HepG2 (cell line): ENCODE results near the gene HADHA. TPM values are rescaled to one million over a fixed set of nuclear protein-coding genes. Genes with fewer than 3 reads are reported as not detected.

Experiments
- AKAP8 ChIP-seq: sonication (generic); formaldehyde crosslinking; IDR thresholded peaks from 2 replicates; pipeline ENCODE4 v1.5.1; 2020; ENCODE audit warnings: mild to moderate bottlenecking, missing genetic modification reagents
- CBFB ChIP-seq: sonication (generic); formaldehyde crosslinking; IDR thresholded peaks from 2 replicates; pipeline ENCODE4 v1.4.0; 2020; ENCODE audit warnings: missing genetic modification reagents
- HNRNPUL1 ChIP-seq: fragments of 200-400 bp; formaldehyde crosslinking; IDR thresholded peaks from 2 replicates; pipeline ENCODE4 v1.6.1; 2017; ENCODE audit warnings: low read depth, mild to moderate bottlenecking, low read length, moderate library complexity
- HOXA3 ChIP-seq: sonication (generic); formaldehyde crosslinking; IDR thresholded peaks from 2 replicates; pipeline ENCODE4 v1.5.0; 2020; ENCODE audit warnings: missing genetic modification reagents
- KDM5B ChIP-seq: sonication (generic); formaldehyde crosslinking; IDR thresholded peaks from 2 replicates; pipeline ENCODE4 v1.4.0; 2020; ENCODE audit warnings: missing genetic modification reagents, mild to moderate bottlenecking, borderline replicate concordance
- MAF1 ChIP-seq: sonication (generic); formaldehyde crosslinking; IDR thresholded peaks from 2 replicates; pipeline ENCODE4 v1.5.0; 2020; ENCODE audit warnings: missing genetic modification reagents, borderline replicate concordance
- NR2F2 ChIP-seq: IDR thresholded peaks from 2 replicates; pipeline ENCODE4 v1.6.1; 2012; ENCODE audit warnings: low read depth, inconsistent platforms, borderline replicate concordance
- PITX1 ChIP-seq: sonication (generic); formaldehyde crosslinking; IDR thresholded peaks from 2 replicates; pipeline ENCODE4 v1.5.1; 2020; ENCODE audit warnings: mild to moderate bottlenecking, missing genetic modification reagents
- REPIN1 ChIP-seq: sonication (generic); formaldehyde crosslinking; IDR thresholded peaks from 2 replicates; pipeline ENCODE4 v1.8.0; 2022; ENCODE audit warnings: missing genetic modification reagents, low read depth, mild to moderate bottlenecking, borderline replicate concordance
- RFX1 ChIP-seq: fragments of 450-650 bp; IDR thresholded peaks from 2 replicates; pipeline ENCODE4 v1.6.1; 2017
- SIX1 ChIP-seq: sonication (generic); formaldehyde crosslinking; IDR thresholded peaks from 2 replicates; pipeline ENCODE4 v1.4.0; 2020; ENCODE audit warnings: missing genetic modification reagents, borderline replicate concordance
- SMAD1 ChIP-seq: sonication (generic); formaldehyde crosslinking; IDR thresholded peaks from 2 replicates; pipeline ENCODE4 v1.4.0; 2020; ENCODE audit warnings: missing genetic modification reagents, low read depth, mild to moderate bottlenecking, borderline replicate concordance
- SMYD3 ChIP-seq: sonication (generic); formaldehyde crosslinking; IDR thresholded peaks from 2 replicates; pipeline ENCODE4 v1.8.1; 2023; ENCODE audit warnings: mild to moderate bottlenecking, missing genetic modification reagents
- SP5 ChIP-seq: IDR thresholded peaks from 2 replicates; pipeline ENCODE4 v1.6.1; 2016; ENCODE audit warnings: low read depth, borderline replicate concordance
- TOPORS ChIP-seq: sonication (generic); formaldehyde crosslinking; IDR thresholded peaks from 2 replicates; pipeline ENCODE4 v1.8.0; 2023; ENCODE audit warnings: mild to moderate bottlenecking, missing genetic modification reagents
- ZBTB1 ChIP-seq: sonication (generic); formaldehyde crosslinking; IDR thresholded peaks from 2 replicates; pipeline ENCODE4 v1.4.0; 2020; ENCODE audit warnings: missing genetic modification reagents, borderline replicate concordance
- ZBTB42 ChIP-seq: sonication (generic); formaldehyde crosslinking; IDR thresholded peaks from 2 replicates; pipeline ENCODE4 v1.5.0; 2020; ENCODE audit warnings: mild to moderate bottlenecking, missing genetic modification reagents
- ZNF557 ChIP-seq: sonication (generic); formaldehyde crosslinking; IDR thresholded peaks from 2 replicates; pipeline ENCODE4 v1.4.0; 2020; ENCODE audit warnings: missing genetic modification reagents
- ZNF572 ChIP-seq: sonication (generic); formaldehyde crosslinking; IDR thresholded peaks from 2 replicates; pipeline ENCODE4 v1.5.1; 2020; ENCODE audit warnings: mild to moderate bottlenecking, missing genetic modification reagents
- ZNF772 ChIP-seq: sonication (generic); formaldehyde crosslinking; IDR thresholded peaks from 2 replicates; pipeline ENCODE4 v1.5.0; 2020; ENCODE audit warnings: mild to moderate bottlenecking, missing genetic modification reagents
- ZNF773 ChIP-seq: sonication (generic); formaldehyde crosslinking; IDR thresholded peaks from 2 replicates; pipeline ENCODE4 v1.4.0; 2020; ENCODE audit warnings: missing genetic modification reagents, borderline replicate concordance
- polyA plus RNA-seq, 8 experiments: library from polyadenylated mRNA; depleted of rRNA in 3 of 8; stranded (reverse) in 7 of 8; unstranded in 1 of 8; fragments of >200 nt; fragmentation: Illumina TruSeq in 4 of 8; extraction: Trizol in 4 of 8; gene quantifications; 2 replicates each; pipeline versions ENCODE4 v1.2.1 to v1.2.3, GENCODE V29; 2011 to 2016; ENCODE audit warnings: low read depth in 4 of 8, missing spikeins in 1 of 8, mixed read lengths in 1 of 8; ENCODE audit not compliant: insufficient read depth in 1 of 8
- total RNA-seq, 5 experiments: library from RNA; depleted of rRNA; stranded (reverse); fragments of >200 nt; fragmentation: Illumina TruSeq; extraction: Trizol; gene quantifications; 2 replicates each; pipeline ENCODE4 v1.2.3, GENCODE V29; 2016; ENCODE audit warnings: low read depth in 1 of 5
- TF ChIP-seq, protein P1 (sequence below): sonication (generic); formaldehyde crosslinking; IDR thresholded peaks from 2 replicates; pipeline ENCODE4 v1.5.0; 2020; ENCODE audit warnings: mild to moderate bottlenecking, missing genetic modification reagents
- TF ChIP-seq, protein P2 (sequence below): sonication (generic); formaldehyde crosslinking; IDR thresholded peaks from 2 replicates; pipeline ENCODE4 v1.4.0; 2020; ENCODE audit warnings: missing genetic modification reagents, low read depth, mild to moderate bottlenecking, borderline replicate concordance
- TF ChIP-seq, protein P3 (sequence below): sonication (generic); formaldehyde crosslinking; IDR thresholded peaks from 2 replicates; pipeline ENCODE4 v1.9.0; 2022; ENCODE audit warnings: missing genetic modification reagents, mild to moderate bottlenecking, borderline replicate concordance

Gene HADHA
- total and polyA plus RNA-seq, 2 of the 13 experiments (the other 11 are each of a cell fraction or from before 2014, with no cell fraction given): 102 to 270 TPM

DNA sequence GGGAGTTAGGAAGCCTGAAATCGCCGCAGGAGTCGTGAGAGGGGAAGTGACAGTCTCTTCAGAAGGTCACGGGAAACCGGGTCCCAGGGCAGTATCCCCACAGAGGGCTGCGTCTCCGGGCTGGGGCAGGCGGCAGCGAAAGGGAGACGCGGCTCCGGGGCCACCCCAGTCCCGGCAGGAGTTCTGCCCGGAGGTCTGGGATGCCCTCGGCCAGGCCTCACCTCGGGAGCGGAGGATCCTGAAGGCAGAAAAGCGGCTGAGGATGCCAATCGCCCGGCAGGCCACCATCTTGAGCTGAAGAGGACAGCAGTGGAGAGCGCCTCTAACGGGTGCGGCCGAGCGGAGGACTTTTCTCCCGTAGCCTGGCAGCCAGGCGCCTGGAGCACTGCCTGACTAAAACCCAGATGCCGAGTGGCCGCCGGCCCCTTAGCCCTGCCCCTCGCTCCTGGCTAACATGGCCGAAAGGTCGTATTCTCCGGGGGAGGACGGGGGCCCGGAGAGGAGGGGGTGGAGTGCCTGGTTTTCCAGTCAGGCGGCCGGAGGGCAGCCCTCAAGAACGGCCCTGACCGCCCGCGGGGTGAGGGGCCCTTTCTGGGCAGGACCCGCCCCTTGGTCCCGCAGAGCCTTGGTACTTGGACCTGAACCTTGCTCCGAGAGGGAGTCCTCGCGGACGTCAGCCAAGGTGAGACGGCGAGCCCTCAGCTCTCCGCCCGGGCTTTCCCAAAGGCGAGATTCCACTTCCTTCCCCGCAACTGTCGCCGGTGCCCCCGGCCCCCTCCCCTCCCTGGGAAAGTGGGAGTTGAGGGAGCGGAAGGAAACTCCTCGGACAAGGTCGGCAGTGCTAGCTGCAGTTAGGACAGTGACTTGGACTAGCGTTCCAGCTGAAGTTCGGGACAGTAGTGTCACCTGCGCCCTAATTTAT lies at the start of gene HADHA, which contains the start of gene HADHB (continued):
- peak; percentile 45; the same call in 1 of the 2 replicates for TF ChIP-seq NR2F2
- 0 out of 2 replicates have a peak, but pooled peaks have one; percentile 11 for TF ChIP-seq ZNF772 (CRISPR knock-in tag)
- TF ChIP-seq CBFB (CRISPR knock-in tag): peak; percentile 86
- peak; percentile 91 for TF ChIP-seq SP5 (CRISPR knock-in tag)
- TF ChIP-seq RFX1: no peak
- TF ChIP-seq, protein P1, sequence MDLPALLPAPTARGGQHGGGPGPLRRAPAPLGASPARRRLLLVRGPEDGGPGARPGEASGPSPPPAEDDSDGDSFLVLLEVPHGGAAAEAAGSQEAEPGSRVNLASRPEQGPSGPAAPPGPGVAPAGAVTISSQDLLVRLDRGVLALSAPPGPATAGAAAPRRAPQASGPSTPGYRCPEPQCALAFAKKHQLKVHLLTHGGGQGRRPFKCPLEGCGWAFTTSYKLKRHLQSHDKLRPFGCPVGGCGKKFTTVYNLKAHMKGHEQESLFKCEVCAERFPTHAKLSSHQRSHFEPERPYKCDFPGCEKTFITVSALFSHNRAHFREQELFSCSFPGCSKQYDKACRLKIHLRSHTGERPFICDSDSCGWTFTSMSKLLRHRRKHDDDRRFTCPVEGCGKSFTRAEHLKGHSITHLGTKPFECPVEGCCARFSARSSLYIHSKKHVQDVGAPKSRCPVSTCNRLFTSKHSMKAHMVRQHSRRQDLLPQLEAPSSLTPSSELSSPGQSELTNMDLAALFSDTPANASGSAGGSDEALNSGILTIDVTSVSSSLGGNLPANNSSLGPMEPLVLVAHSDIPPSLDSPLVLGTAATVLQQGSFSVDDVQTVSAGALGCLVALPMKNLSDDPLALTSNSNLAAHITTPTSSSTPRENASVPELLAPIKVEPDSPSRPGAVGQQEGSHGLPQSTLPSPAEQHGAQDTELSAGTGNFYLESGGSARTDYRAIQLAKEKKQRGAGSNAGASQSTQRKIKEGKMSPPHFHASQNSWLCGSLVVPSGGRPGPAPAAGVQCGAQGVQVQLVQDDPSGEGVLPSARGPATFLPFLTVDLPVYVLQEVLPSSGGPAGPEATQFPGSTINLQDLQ (CRISPR knock-in tag): 0 out of 2 replicates have a peak, but pooled peaks have one; percentile 52
- peak; percentile 28; the same call in 1 of the 2 replicates for TF ChIP-seq ZNF773 (CRISPR knock-in tag)
- peak; percentile 33; the same call in 1 of the 2 replicates for TF ChIP-seq ZBTB1 (CRISPR knock-in tag)
- peak; percentile 83 for TF ChIP-seq HOXA3 (CRISPR knock-in tag)
- peak; percentile 89; the same call in 1 of the 2 replicates for TF ChIP-seq PITX1
- no peak; the same call in 1 of the 2 replicates for TF ChIP-seq ZNF557 (CRISPR knock-in tag)
- no peak; the same call in 1 of the 2 replicates for TF ChIP-seq TOPORS
- TF ChIP-seq REPIN1 (CRISPR knock-in tag): no peak; the same call in 1 of the 2 replicates
- TF ChIP-seq MAF1 (CRISPR knock-in tag): 0 out of 2 replicates have a peak, but pooled peaks have one; percentile 68
- TF ChIP-seq, protein P2, sequence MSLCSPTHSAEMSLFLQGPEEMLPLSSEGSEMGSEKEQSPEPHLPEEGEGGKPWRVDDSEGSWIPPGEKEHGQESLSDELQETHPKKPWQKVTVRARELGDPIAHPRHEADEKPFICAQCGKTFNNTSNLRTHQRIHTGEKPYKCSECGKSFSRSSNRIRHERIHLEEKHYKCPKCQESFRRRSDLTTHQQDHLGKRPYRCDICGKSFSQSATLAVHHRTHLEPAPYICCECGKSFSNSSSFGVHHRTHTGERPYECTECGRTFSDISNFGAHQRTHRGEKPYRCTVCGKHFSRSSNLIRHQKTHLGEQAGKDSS (CRISPR knock-in tag): peak; percentile 78; the same call in 1 of the 2 replicates
- no peak; the same call in 1 of the 2 replicates for TF ChIP-seq SMYD3 (CRISPR knock-in tag)
- TF ChIP-seq, protein P3, sequence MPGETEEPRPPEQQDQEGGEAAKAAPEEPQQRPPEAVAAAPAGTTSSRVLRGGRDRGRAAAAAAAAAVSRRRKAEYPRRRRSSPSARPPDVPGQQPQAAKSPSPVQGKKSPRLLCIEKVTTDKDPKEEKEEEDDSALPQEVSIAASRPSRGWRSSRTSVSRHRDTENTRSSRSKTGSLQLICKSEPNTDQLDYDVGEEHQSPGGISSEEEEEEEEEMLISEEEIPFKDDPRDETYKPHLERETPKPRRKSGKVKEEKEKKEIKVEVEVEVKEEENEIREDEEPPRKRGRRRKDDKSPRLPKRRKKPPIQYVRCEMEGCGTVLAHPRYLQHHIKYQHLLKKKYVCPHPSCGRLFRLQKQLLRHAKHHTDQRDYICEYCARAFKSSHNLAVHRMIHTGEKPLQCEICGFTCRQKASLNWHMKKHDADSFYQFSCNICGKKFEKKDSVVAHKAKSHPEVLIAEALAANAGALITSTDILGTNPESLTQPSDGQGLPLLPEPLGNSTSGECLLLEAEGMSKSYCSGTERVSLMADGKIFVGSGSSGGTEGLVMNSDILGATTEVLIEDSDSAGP (CRISPR knock-in tag): peak; percentile 94
- TF ChIP-seq SIX1 (CRISPR knock-in tag): no peak; the same call in 1 of the 2 replicates
- peak; percentile 75; the same call in 1 of the 2 replicates for TF ChIP-seq SMAD1 (CRISPR knock-in tag)
- no peak for TF ChIP-seq HNRNPUL1
- 0 out of 2 replicates have a peak, but pooled peaks have one; percentile 48 for TF ChIP-seq ZBTB42 (CRISPR knock-in tag)
- 0 out of 2 replicates have a peak, but pooled peaks have one; percentile 39 for TF ChIP-seq AKAP8 (CRISPR knock-in tag)
- TF ChIP-seq ZNF572 (CRISPR knock-in tag): no peak; the same call in 1 of the 2 replicates
- TF ChIP-seq KDM5B (CRISPR knock-in tag): peak; percentile 90
